Caco-2 (cell line): ENCODE data around the gene HHLA2. TPM values are rescaled to one million over a fixed set of nuclear protein-coding genes. Genes with fewer than 3 reads are reported as not detected.

ENCODE experiments used
- BruUV-seq: library from RNA; stranded (reverse); fragments of 400-500 nt; replicated peaks from 2 replicates; lab custom pipeline; 2021; lab: Mats Ljungman, UMichigan
- CTCF ChIA-PET: fragments of 300-600 bp; sonication (Branson Sonifier 250); formaldehyde crosslinking; loops from one replicate; lab custom pipeline; 2022; ENCODE audit warnings: antibody characterized with exemption; lab: Charles Lee
- POLR2A ChIA-PET: fragments of 300-600 bp; sonication (Branson Sonifier 250); formaldehyde crosslinking; loops from one replicate; lab custom pipeline; 2022; ENCODE audit warnings: antibody characterized with exemption; lab: Charles Lee
- DNase-seq, 2 experiments: peaks; one replicate each; pipeline versions ENCODE4 v3.0.0 to v3.0.0-alpha.2; 2020 to 2022
- H3K27me3 ChIP-seq: replicated peaks from 2 replicates; pipeline ENCODE4 v1.6.0; 2011; ENCODE audit warnings: low read length; ENCODE audit not compliant: control insufficient read depth, insufficient read depth
- H3K36me3 ChIP-seq: 2 replicates; pipeline ENCODE4 v1.5.1; 2011; ENCODE audit warnings: low read length; ENCODE audit not compliant: control insufficient read depth, insufficient read depth
- H3K4me1 ChIP-seq: fragments of 250-450 bp; sonication (Bioruptor Pico); 2 replicates; pipeline ENCODE4 v1.5.1; 2020; ENCODE audit warnings: mild to moderate bottlenecking
- H3K4me3 ChIP-seq: 2 replicates; pipeline ENCODE4 v1.5.1; 2011; ENCODE audit warnings: low read depth, mild to moderate bottlenecking, control low read depth, low read length
- H3K9me3 ChIP-seq: fragments of 250-450 bp; sonication (Bioruptor Pico); 2 replicates; pipeline ENCODE4 v1.5.1; 2020; ENCODE audit warnings: mild to moderate bottlenecking, moderate library complexity
- H3K27ac Mint-ChIP-seq: one replicate; pipeline ENCODE4 v1.8.0; 2022; ENCODE audit warnings: mixed read lengths; ENCODE audit not compliant: unreplicated experiment
- H3K27me3 Mint-ChIP-seq: one replicate; pipeline ENCODE4 v1.8.0; 2022; ENCODE audit warnings: mixed read lengths; ENCODE audit not compliant: insufficient read depth, unreplicated experiment
- H3K36me3 Mint-ChIP-seq: one replicate; pipeline ENCODE4 v1.8.0; 2022; ENCODE audit warnings: mild to moderate bottlenecking, mixed read lengths; ENCODE audit not compliant: insufficient read depth, unreplicated experiment
- H3K4me1 Mint-ChIP-seq: one replicate; pipeline ENCODE4 v1.8.0; 2022; ENCODE audit warnings: low read depth, mixed read lengths; ENCODE audit not compliant: unreplicated experiment
- H3K4me3 Mint-ChIP-seq: one replicate; pipeline ENCODE4 v1.8.0; 2022; ENCODE audit warnings: mild to moderate bottlenecking, moderate library complexity, mixed read lengths; ENCODE audit not compliant: unreplicated experiment
- H3K9me3 Mint-ChIP-seq: one replicate; pipeline ENCODE4 v1.8.0; 2022; ENCODE audit warnings: mixed read lengths; ENCODE audit not compliant: unreplicated experiment
- CTCF ChIP-seq, 2 experiments: fragments of 200-600 bp in 1 of 2; IDR thresholded peaks; 1 replicate in 1 of 2; 2 replicates in 1 of 2; pipeline versions ENCODE4 v1.5.1 to v1.8.0; 2011 to 2022; ENCODE audit warnings: antibody characterized with exemption in 1 of 2, control low read depth in 1 of 2, inconsistent platforms in 1 of 2, low read depth in 1 of 2, low read length in 1 of 2, mild to moderate bottlenecking in 1 of 2, moderate library complexity in 1 of 2; ENCODE audit not compliant: insufficient read depth in 1 of 2, severe bottlenecking in 1 of 2, unreplicated experiment in 1 of 2
- intact Hi-C: fragments of 100-400 bp; cut with micrococcal nuclease; formaldehyde crosslinking; loops from one replicate; pipeline ENCODE4 v1.10.0; 2022; ENCODE audit not compliant: unreplicated experiment
- total RNA-seq: library from RNA; stranded (reverse); gene quantifications from 2 replicates; pipeline ENCODE4 v1.2.3, GENCODE V29; 2022

The HHLA2 gene
- total RNA-seq, 1 experiment from 2014 or later: 0.50 TPM

- CTCF ChIA-PET: no interaction called here
- intact Hi-C loops: no loop called here
- no peak overlapping the region for H3K27ac Mint-ChIP-seq
- no peak for TF ChIP-seq CTCF (IDR thresholded peaks at IDR 0.05; ENCODE audit: insufficient read depth in 1 of 2, low read depth in 1 of 2, low read length in 1 of 2, severe bottlenecking in 1 of 2, unreplicated experiment in 1 of 2)
- Histone ChIP-seq H3K27me3 (no peaks in the 10 kb centered on the region), H3K4me3 (no peak overlapping the region), H3K4me1 (no peaks in the 10 kb centered on the region), H3K9me3 (no peaks in the 10 kb centered on the region), H3K36me3 (no peaks in the 10 kb centered on the region)
- no peak overlapping the region for H3K4me3 Mint-ChIP-seq
- POLR2A ChIA-PET: no interaction called here
- no peak for DNase-seq
- H3K27me3 Mint-ChIP-seq: no peaks in the 10 kb centered on the region
- no TSS peak for BruUV-seq
- H3K9me3 Mint-ChIP-seq: no peaks in the 10 kb centered on the region
- H3K4me1 Mint-ChIP-seq: peaks cover 9% of the 10 kb centered on the region
- H3K36me3 Mint-ChIP-seq: peaks cover 5% of the 10 kb centered on the region
These were observed 106.8 kb downstream of the HHLA2 start for GRCh38 chr3:108403198-108403597.

- no peak for DNase-seq
- no TSS peak for BruUV-seq
- H3K36me3 ChIP-seq: no peaks in the 10 kb centered on the region
- peaks cover 9% of the 10 kb centered on the region for H3K4me1 Mint-ChIP-seq
- peaks cover 5% of the 10 kb centered on the region for H3K36me3 Mint-ChIP-seq
- H3K4me3 ChIP-seq: no peak overlapping the region
- no peaks in the 10 kb centered on the region for H3K9me3 ChIP-seq
- no peaks in the 10 kb centered on the region for H3K27me3 ChIP-seq
- no peaks in the 10 kb centered on the region for H3K27me3 Mint-ChIP-seq
- no peaks in the 10 kb centered on the region for H3K4me1 ChIP-seq
- no peak for TF ChIP-seq CTCF (IDR thresholded peaks at IDR 0.05; ENCODE audit: insufficient read depth in 1 of 2, low read depth in 1 of 2, low read length in 1 of 2, severe bottlenecking in 1 of 2, unreplicated experiment in 1 of 2)
- H3K9me3 Mint-ChIP-seq: no peaks in the 10 kb centered on the region
- H3K27ac Mint-ChIP-seq: no peak overlapping the region
- no peak overlapping the region for H3K4me3 Mint-ChIP-seq
- intact Hi-C loops: no loop called here
- CTCF ChIA-PET: no interaction called here
- POLR2A ChIA-PET: no interaction called here
These were observed 107.5 kb downstream of the HHLA2 start for GRCh38 chr3:108403686-108404345.

- H3K27me3 Mint-ChIP-seq: no peaks in the 10 kb centered on the region
- no peaks in the 10 kb centered on the region for H3K9me3 Mint-ChIP-seq
- intact Hi-C loops: no loop called here
- no peaks in the 10 kb centered on the region for H3K4me1 ChIP-seq
- no peak overlapping the region for H3K4me3 Mint-ChIP-seq
- CTCF ChIA-PET: no interaction called here
- H3K36me3 Mint-ChIP-seq: peaks cover 5% of the 10 kb centered on the region
- no peaks in the 10 kb centered on the region for H3K36me3 ChIP-seq
- no peaks in the 10 kb centered on the region for H3K27me3 ChIP-seq
- BruUV-seq: no TSS peak
- H3K27ac Mint-ChIP-seq: no peak overlapping the region
- TF ChIP-seq CTCF (IDR thresholded peaks at IDR 0.05; ENCODE audit: insufficient read depth in 1 of 2, low read depth in 1 of 2, low read length in 1 of 2, severe bottlenecking in 1 of 2, unreplicated experiment in 1 of 2): no peak
- POLR2A ChIA-PET: no interaction called here
- H3K4me3 ChIP-seq: no peak overlapping the region
- H3K9me3 ChIP-seq: no peaks in the 10 kb centered on the region
- DNase-seq: no peak
- peaks cover 9% of the 10 kb centered on the region for H3K4me1 Mint-ChIP-seq
These were observed 108.0 kb downstream of the HHLA2 start for GRCh38 chr3:108404368-108404767.
